Ramos (cell line): ENCODE data around the gene TSPAN6.

Experiments
- in situ Hi-C: fragments of 300-500 bp; cut with MboI; formaldehyde crosslinking; loops from one replicate; pipeline ENCODE4 v1.14.3; 2022; ENCODE audit warnings: low sequenced_read_pairs; ENCODE audit not compliant: unreplicated experiment

Gene TSPAN6, protein sequence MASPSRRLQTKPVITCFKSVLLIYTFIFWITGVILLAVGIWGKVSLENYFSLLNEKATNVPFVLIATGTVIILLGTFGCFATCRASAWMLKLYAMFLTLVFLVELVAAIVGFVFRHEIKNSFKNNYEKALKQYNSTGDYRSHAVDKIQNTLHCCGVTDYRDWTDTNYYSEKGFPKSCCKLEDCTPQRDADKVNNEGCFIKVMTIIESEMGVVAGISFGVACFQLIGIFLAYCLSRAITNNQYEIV

GRCh38 chrX:100636321-100636991 lies at the start of gene TSPAN6:
Gene TSPAN6, minus strand, starts transcription at chrX:100636806. Its CDS starts 112 bp downstream, at chrX:100636694.
- in situ Hi-C loops = no loop called here

- in situ Hi-C loops = loop anchor here (10.0 to 25.0 kb wide), 2 partner anchors 79 to 526 kb away; partner anchors contain the start of gene DRP2
Measured at GRCh38 chrX:100685997-100686305, 49.3 kb upstream of the TSPAN6 start.

DNA sequence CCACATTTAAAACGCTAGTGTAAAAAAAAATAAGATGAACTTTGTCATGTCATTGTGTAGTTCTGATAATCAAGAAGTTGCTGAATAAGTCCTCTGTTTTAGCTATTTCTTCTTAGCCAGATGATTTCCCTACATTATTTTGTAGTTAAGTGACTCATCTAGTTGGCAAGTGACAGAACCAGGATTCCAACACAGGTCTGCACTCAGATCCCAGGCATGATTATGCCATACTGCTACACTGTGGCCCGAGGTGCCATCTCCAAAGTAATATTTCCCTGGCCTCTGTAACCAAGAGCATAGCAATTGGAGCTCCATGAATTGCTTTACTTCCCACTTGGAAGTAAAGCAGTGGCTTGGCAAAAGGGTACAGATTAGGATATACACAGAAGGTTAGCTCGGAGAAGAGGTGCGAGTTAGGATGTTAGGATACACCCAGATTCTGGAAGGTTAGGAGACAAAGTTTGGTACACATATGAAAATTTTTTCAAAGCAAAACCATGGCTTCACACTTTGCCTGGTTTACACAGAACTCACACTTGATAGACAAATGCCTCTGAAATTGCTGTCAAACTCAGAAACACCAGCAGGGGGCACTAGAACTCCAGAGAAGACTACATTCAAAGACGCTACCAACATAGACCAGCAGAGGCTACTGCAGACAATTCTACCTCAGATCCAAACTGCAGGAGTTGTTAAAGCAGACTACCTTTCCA lies 48.8 kb upstream of the TSPAN6 start:
- in situ Hi-C loops = loop anchor here (10.0 to 25.0 kb wide), 2 partner anchors 79 to 527 kb away; partner anchors contain the start of gene DRP2

- in situ Hi-C loops = loop anchor here (10.0 to 25.0 kb wide), 2 partner anchors 82 to 529 kb away; partner anchors contain the start of gene DRP2
Measured at GRCh38 chrX:100682939-100683338, 46.3 kb upstream of the TSPAN6 start.

DNA sequence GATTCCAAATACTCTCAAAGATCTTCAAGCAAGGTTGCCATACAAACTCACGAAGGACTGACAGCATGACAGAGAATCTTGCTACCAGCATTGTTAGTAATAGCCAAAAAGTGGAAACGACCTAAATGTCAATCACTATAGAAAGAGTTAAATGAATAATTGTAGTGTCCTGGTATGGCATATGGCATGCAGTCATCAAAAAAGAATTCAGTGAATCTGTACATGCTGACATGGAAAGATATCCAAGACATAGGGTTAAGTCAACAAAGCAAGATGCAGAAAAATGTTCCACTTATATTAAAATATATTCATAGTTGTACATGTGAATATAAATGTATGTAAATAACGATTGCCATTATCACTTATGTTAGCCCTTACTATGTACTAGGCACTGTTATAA lies 45.0 kb upstream of the TSPAN6 start:
- in situ Hi-C loops = loop anchor here (10.0 to 25.0 kb wide), 2 partner anchors 83 to 531 kb away; partner anchors contain the start of gene DRP2

GRCh38 chrX:100680756-100681155 lies 44.1 kb upstream of the TSPAN6 start:
- in situ Hi-C loops = loop anchor here (10.0 to 25.0 kb wide), 2 partner anchors 84 to 532 kb away; partner anchors contain the start of gene DRP2

DNA sequence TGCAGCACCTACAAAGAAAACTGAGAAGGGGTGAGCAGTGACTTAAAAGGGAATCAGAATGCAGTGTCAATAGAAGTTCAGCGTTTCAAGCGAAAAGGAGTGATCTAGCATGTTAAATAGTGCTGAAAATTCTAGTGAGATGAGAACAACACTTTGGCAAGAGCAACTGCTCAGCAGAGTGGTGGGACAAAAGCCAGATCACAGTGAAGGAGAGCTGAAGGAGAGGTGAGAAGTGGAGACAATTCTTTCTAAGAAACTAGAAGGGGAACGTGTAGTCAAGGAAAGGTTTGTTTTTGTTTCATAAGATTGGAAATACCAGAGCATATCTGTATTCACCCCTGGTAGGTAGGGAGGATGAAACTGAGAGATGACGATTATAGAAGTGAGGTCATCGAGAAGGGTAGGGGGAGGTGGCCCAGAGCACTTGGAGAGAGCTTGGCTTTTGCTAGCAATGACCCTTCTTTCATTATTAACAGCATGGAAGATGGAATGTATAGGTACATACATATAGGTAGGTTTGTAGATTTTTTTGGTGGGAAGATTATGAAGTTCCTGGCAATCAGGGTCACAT lies 41.1 kb upstream of the TSPAN6 start:
- in situ Hi-C loops = loop anchor here (25.0 kb wide), 1 partner anchor 535 kb away; the partner anchor contains the start of gene DRP2

- in situ Hi-C loops = loop anchor here (25.0 kb wide), 1 partner anchor 538 kb away; the partner anchor contains the start of gene DRP2
Measured at GRCh38 chrX:100674705-100675104, 38.1 kb upstream of the TSPAN6 start.

DNA sequence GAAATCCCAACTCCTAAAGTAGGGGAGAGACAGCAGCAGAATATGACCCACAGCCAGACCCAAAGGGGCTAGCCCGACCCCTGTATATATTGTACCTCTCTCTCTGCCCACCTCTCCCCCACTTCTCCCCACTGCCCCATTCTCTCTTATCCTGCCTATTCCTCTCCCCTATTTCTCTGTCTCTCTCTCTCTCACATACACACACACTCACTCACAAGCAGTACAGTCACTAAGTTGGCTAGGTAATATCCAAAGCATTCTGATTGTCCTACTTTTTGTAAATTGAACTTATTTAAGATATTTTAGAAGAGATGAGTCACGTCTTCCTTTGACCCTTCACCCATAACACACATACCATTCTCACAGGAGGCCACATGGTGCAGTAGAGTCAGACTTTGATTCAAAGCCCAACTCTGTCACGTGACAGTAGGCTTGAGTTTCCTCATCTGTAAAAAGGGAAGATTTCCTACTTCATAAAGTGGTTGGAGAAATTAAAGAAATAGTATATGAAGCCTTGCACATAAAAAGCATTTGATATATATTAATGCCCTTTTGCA lies 36.9 kb upstream of the TSPAN6 start:
- in situ Hi-C loops = no loop called here

DNA sequence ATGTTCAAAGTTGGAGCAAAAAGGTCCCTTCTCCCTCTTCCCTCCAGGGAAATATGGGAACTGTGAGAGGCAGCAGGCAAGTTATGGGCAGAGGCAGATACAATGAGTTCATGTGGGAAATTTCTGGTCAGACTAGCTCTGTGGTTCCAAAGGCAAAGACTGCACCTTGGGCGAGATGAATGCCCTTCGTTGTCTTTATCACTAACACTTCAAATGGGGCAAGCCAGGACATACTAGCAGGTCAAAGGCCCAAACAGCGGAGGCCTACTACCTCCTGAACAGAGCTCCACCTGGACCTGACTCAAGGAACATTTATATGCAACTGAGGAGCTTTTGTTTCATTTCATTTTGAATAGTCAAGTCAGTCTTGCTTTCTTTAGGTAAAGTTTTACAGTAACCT lies 36.4 kb upstream of the TSPAN6 start:
- in situ Hi-C loops = no loop called here

- in situ Hi-C loops = no loop called here
Measured at GRCh38 chrX:100663642-100664041, 27.0 kb upstream of the TSPAN6 start.

GRCh38 chrX:100662796-100663195 lies 26.2 kb upstream of the TSPAN6 start:
- in situ Hi-C loops = no loop called here

- in situ Hi-C loops = no loop called here
Measured at GRCh38 chrX:100662170-100662569, 25.6 kb upstream of the TSPAN6 start.

DNA sequence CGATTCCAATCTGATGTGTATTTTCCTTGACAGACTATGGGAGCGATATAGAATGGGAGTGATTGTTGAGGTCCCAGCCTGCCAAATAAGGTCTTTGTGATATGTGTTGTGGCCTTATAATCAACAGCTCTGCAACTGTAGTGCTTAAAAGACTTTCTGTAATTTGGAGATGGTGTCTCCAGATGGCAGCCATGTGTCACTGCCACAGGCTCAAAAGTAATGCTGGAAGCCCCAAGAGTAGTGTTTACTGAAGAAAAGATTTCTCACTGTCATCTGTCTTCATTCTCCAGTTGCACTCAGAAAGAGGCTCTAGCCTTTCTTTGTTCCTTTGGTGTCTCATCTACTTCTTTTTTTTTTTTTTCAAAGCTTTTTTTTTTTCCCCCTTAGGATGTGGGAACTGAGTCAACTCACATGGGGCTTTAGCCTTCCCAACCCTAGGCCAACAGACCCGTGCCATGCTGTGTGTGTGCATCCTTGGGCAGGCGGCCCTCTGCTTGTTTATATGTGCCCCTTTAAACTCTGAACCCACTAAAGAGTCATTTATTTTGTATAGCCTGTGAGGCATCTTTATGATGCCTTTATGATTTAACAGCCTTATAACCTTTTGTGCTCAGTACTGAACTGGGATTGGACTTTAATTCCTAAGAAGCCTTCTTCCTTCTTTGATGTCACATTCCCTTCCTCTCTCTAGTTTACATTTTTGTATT lies 23.0 kb upstream of the TSPAN6 start:
- in situ Hi-C loops = no loop called here

- in situ Hi-C loops = no loop called here
Measured at GRCh38 chrX:100658941-100659381, 22.4 kb upstream of the TSPAN6 start.

GRCh38 chrX:100654261-100654660 lies 17.7 kb upstream of the TSPAN6 start:
- in situ Hi-C loops = no loop called here

GRCh38 chrX:100652266-100652665 lies 15.7 kb upstream of the TSPAN6 start:
- in situ Hi-C loops = no loop called here

- in situ Hi-C loops = no loop called here
Measured at GRCh38 chrX:100650841-100651240, 14.2 kb upstream of the TSPAN6 start.

DNA sequence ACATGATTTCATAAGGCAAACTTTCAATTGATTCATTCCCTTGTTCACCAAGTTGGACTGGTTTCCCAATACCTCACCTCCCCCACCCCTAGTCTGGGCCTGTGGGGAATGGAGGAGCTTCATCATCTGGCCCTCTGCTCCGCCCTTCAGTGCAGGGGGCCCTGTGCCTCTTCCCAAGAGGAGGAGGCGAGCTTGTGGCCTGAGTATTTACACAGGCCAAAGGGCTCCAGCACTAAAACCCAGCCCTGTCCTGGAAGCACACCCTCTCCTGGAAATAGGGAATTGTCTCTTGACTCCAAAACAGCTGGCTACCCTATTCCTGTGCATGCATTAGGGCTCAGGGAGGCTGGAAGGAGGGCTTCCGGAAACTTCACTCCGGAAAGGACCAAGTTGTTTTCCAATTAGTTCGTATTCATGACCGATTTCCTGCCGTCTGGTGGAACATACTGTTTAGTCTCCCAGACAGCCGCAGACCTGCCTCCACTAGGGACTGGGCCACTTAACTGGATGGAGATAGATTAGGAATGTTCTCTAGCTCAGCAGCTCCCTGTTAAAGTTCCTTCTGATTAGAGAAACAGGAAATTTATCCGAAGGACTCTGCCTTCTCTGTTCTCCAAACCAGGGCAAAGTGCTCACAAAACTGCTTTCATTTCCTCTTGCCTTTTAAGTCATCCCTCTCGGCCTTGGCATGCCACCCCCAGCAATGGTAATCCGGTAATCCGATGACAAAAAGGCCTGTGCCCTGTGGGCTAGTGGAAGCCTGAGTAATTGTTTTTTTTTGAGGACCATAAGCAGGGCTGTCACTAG lies 13.1 kb upstream of the TSPAN6 start:
- in situ Hi-C loops = no loop called here
